ENCODE data around the gene TULP4.
"Not testable (repeated sequence)": the region's sequence is repeated elsewhere in the genome, so short reads cannot be mapped to it uniquely, and the experiment has no call there.

TULP4 gene

DNA sequence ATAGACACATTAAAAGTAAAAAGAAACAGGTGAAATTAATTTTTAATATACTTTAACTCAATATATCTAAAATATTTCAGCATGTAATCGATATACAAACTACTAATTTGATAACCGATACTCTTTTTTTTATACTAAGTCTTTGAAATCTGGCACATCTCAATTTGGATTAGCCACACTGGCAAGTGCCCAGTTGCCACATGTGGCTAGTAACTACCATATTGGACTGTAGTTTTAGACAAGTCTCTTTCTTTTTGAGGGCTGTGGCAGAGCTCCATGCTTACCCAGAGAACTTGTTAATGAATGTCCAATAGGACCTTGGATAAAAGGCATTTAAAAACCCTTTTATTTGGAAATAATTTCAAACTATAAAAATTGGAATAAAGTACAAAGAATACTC, 17.8 kb downstream of the TULP4 start:
- DNase-seq (ENCODE audit: low read depth, low spot score): no peak
- Histone ChIP-seq H3K27ac (no peak overlapping the region), H3K36me3 (ENCODE audit: insufficient read depth, low read length) (peaks cover 11% of the 10 kb centered on the region), H3K9me3 (ENCODE audit: low read depth, low read length) (peaks cover 4% of the 10 kb centered on the region; the same call in 1 of the 2 replicates), H3K9ac (ENCODE audit: insufficient read length) (no peak overlapping the region), H3K4me3 (no peak overlapping the region)
- no peak for TF ChIP-seq EZH2 (IDR thresholded peaks at IDR 0.05)
- no peak for TF ChIP-seq FOXP2 (optimal IDR thresholded peaks at IDR 0.05; ENCODE audit: control extremely low read depth, extremely low read length, insufficient read depth)
- no peak for TF ChIP-seq POLR2AphosphoS5 (IDR thresholded peaks at IDR 0.05; ENCODE audit: borderline replicate concordance, low read depth, low read length)

GRCh38 chr6:158332237-158332636, 20.0 kb downstream of the TULP4 start:
- no peak for DNase-seq (ENCODE audit: low read depth, low spot score)
- Histone ChIP-seq H3K27ac (no peak overlapping the region), H3K9me3 (ENCODE audit: low read depth, low read length) (peaks cover 4% of the 10 kb centered on the region; the same call in 1 of the 2 replicates), H3K36me3 (ENCODE audit: insufficient read depth, low read length) (peaks cover 5% of the 10 kb centered on the region; the same call in 1 of the 2 replicates), H3K4me3 (no peak overlapping the region), H3K9ac (ENCODE audit: insufficient read length) (no peak overlapping the region)
- no peak for TF ChIP-seq EZH2 (IDR thresholded peaks at IDR 0.05)
- no peak for TF ChIP-seq POLR2AphosphoS5 (IDR thresholded peaks at IDR 0.05; ENCODE audit: borderline replicate concordance, low read depth, low read length)
- no peak for TF ChIP-seq FOXP2 (optimal IDR thresholded peaks at IDR 0.05; ENCODE audit: control extremely low read depth, extremely low read length, insufficient read depth)

DNA sequence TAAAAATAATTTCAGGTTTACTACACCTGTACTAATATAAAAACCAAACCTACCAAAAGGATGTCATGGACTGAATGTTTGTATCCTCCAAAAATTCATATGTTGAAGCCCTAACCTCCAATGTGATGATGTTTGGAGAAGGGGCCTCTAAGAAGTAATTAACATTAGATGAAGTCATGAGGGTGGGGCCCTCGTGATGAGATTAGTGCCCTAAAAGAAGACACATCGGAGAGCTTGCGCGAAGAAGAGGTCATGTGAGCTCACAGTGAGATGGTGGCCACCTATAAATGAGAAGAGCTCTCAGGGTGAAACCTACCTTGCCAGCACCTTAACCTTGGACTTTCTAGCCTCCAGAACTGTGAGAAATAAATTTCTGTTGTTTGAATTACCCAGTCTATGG, 20.8 kb downstream of the TULP4 start:
- DNase-seq (ENCODE audit: low read depth, low spot score): no peak
- peaks cover 5% of the 10 kb centered on the region; the same call in 1 of the 2 replicates for H3K36me3 ChIP-seq (ENCODE audit: insufficient read depth, low read length)
- TF ChIP-seq EZH2 (IDR thresholded peaks at IDR 0.05): no peak
- TF ChIP-seq FOXP2 (optimal IDR thresholded peaks at IDR 0.05; ENCODE audit: control extremely low read depth, extremely low read length, insufficient read depth): no peak
- TF ChIP-seq POLR2AphosphoS5 (IDR thresholded peaks at IDR 0.05; ENCODE audit: borderline replicate concordance, low read depth, low read length): no peak
- no peak overlapping the region for H3K9ac ChIP-seq (ENCODE audit: insufficient read length)
- no peak overlapping the region for H3K4me3 ChIP-seq
- peaks cover 4% of the 10 kb centered on the region; the same call in 1 of the 2 replicates for H3K9me3 ChIP-seq (ENCODE audit: low read depth, low read length)
- H3K27ac ChIP-seq: no peak overlapping the region

GRCh38 chr6:158334534-158334933, 22.3 kb downstream of the TULP4 start:
- peaks cover 5% of the 10 kb centered on the region; the same call in 1 of the 2 replicates for H3K36me3 ChIP-seq (ENCODE audit: insufficient read depth, low read length)
- no peak overlapping the region for H3K4me3 ChIP-seq
- no peak for TF ChIP-seq EZH2 (IDR thresholded peaks at IDR 0.05)
- TF ChIP-seq FOXP2 (optimal IDR thresholded peaks at IDR 0.05; ENCODE audit: control extremely low read depth, extremely low read length, insufficient read depth): no peak
- no peak for TF ChIP-seq POLR2AphosphoS5 (IDR thresholded peaks at IDR 0.05; ENCODE audit: borderline replicate concordance, low read depth, low read length)

GRCh38 chr6:158337332-158337731, 25.1 kb downstream of the TULP4 start:
- H3K4me3 ChIP-seq: no peak overlapping the region
- no peaks in the 10 kb centered on the region for H3K9me3 ChIP-seq (ENCODE audit: low read depth, low read length)
- no peak for TF ChIP-seq POLR2AphosphoS5 (IDR thresholded peaks at IDR 0.05; ENCODE audit: borderline replicate concordance, low read depth, low read length)
- TF ChIP-seq EZH2 (IDR thresholded peaks at IDR 0.05): no peak
- no peak for TF ChIP-seq FOXP2 (optimal IDR thresholded peaks at IDR 0.05; ENCODE audit: control extremely low read depth, extremely low read length, insufficient read depth)
- H3K36me3 ChIP-seq (ENCODE audit: insufficient read depth, low read length): no peaks in the 10 kb centered on the region; the same call in 1 of the 2 replicates
- no peak overlapping the region for H3K9ac ChIP-seq (ENCODE audit: insufficient read length)
- no peak overlapping the region for H3K27ac ChIP-seq
- no peak for DNase-seq (ENCODE audit: low read depth, low spot score)

More at GRCh38 chr6:158334534-158334933, 22.3 kb downstream of the TULP4 start:
- H3K27ac ChIP-seq: no peak overlapping the region
- H3K9me3 ChIP-seq (ENCODE audit: low read depth, low read length): peaks cover 4% of the 10 kb centered on the region; the same call in 1 of the 2 replicates
- H3K9ac ChIP-seq (ENCODE audit: insufficient read length): no peak overlapping the region
- no peak for DNase-seq (ENCODE audit: low read depth, low spot score)

DNA sequence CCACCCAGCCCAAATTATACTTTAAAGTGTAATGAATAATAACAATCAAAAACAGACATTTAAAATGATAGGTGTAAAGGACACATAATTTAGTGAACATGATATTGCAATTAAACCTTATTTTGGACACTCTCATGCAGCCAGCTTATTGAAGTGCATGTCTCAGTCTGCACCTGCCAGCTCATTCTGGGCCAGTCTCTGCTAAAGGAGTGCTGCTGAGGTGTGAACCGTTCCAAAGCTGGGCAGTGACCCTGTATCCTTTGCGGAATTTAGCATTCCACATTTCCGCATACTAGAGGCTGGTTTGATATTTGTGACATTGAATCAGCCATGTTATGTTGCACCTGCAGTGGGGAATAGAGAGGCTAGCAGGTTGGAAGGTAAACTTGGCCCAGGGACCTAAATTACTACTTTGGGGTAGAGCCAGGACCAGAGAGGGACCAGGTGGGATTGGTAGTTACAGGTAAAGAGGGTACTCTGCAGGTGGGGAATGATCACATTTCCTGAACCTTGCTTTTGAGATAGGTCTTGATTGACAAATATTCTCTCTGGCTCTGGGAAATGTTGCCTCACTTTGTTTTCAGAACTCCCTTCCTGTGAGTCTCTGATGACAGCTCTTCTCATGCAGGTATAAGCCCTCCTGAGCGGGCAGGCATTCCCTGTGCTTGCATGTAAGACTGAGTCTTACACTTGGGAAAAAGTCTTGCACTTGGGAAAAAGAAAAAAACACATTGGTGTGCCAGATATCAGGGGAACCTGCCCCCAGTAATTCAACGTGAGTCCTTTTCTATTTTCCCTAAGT, 26.2 kb downstream of the TULP4 start:
- Histone ChIP-seq H3K9ac (ENCODE audit: insufficient read length) (no peak overlapping the region), H3K27ac (no peak overlapping the region), H3K9me3 (ENCODE audit: low read depth, low read length) (no peaks in the 10 kb centered on the region), H3K36me3 (ENCODE audit: insufficient read depth, low read length) (no peaks in the 10 kb centered on the region; the same call in 1 of the 2 replicates), H3K4me3 (no peak overlapping the region)
- no peak for DNase-seq (ENCODE audit: low read depth, low spot score)
- TF ChIP-seq FOXP2 (optimal IDR thresholded peaks at IDR 0.05; ENCODE audit: control extremely low read depth, extremely low read length, insufficient read depth): no peak
- no peak for TF ChIP-seq POLR2AphosphoS5 (IDR thresholded peaks at IDR 0.05; ENCODE audit: borderline replicate concordance, low read depth, low read length)
- no peak for TF ChIP-seq EZH2 (IDR thresholded peaks at IDR 0.05)

DNA sequence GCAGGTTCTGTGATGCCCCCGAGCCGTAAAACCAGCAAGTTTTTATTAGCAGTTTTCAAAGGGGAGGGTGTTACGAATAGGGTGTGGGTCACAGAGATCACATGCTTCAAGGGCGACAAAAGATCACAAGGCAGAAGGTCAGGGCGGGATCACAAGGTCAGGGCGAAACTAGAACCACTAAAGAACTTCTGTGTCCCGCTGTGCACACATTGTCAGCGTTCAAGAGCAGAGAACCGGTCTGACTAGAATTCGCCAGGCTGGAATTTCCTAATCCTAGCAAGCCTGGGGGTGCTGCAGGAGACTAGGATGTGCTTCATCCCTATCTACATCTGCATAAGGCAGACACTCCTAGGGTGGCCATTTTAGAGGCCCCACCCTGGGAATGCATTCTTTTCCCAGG, 26.9 kb downstream of the TULP4 start:
- not testable (repeated sequence) for DNase-seq (ENCODE audit: low read depth, low spot score); H3K27ac ChIP-seq; H3K4me3 ChIP-seq; H3K36me3 ChIP-seq (ENCODE audit: insufficient read depth, low read length); H3K9me3 ChIP-seq (ENCODE audit: low read depth, low read length); H3K9ac ChIP-seq (ENCODE audit: insufficient read length)

GRCh38 chr6:158340252-158340651, 28.0 kb downstream of the TULP4 start:
- no peaks in the 10 kb centered on the region; the same call in 1 of the 2 replicates for H3K36me3 ChIP-seq (ENCODE audit: insufficient read depth, low read length)
- no peak overlapping the region for H3K9ac ChIP-seq (ENCODE audit: insufficient read length)
- no peak for DNase-seq (ENCODE audit: low read depth, low spot score)
- no peak overlapping the region for H3K4me3 ChIP-seq
- no peaks in the 10 kb centered on the region for H3K9me3 ChIP-seq (ENCODE audit: low read depth, low read length)
- TF ChIP-seq EZH2 (IDR thresholded peaks at IDR 0.05) (no peak), FOXP2 (optimal IDR thresholded peaks at IDR 0.05; ENCODE audit: control extremely low read depth, extremely low read length, insufficient read depth) (no peak), POLR2AphosphoS5 (IDR thresholded peaks at IDR 0.05; ENCODE audit: borderline replicate concordance, low read depth, low read length) (no peak)
- H3K27ac ChIP-seq: no peak overlapping the region

Data from SK-N-MC (cell line).